GM13977 (cell line): ENCODE results near the gene MYL1.

ENCODE experiments used
- DNase-seq: peaks from one replicate; pipeline ENCODE4 v3.0.0; 2012; ENCODE audit warnings: low spot score
- CTCF ChIP-seq: IDR thresholded peaks from 2 replicates; pipeline ENCODE4 v1.5.1; 2012; ENCODE audit warnings: mild to moderate bottlenecking, control low read depth; ENCODE audit not compliant: insufficient read depth; ENCODE audit errors: extremely low read depth, missing control alignments
- in situ Hi-C: fragments of 300-500 bp; cut with MboI; formaldehyde crosslinking; loops from one replicate; pipeline ENCODE4 v1.12.0; 2022; ENCODE audit warnings: low sequenced_read_pairs, low pct_unique_long_range_greater_than_20kb, mixed read lengths, inconsistent platforms; ENCODE audit not compliant: unreplicated experiment

The MYL1 gene

DNA sequence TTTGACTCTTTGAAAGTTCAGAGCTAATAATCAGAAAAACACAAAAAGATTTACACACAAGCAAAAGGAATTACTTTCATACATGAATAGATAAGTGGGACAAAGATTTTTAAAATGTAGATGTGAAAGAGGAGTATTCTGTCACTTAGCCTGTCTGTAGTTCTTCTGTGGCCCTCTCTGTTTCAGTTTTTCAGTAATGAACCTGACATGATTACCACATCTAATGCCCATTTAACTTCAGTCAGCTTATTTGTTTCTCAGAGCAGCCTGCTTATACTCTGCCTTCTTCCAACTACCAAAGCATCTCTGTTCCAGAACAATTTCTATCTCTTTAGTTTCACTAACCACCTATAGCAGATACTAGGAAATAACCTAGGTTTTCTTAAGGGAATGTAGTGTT is 55.3 kb downstream of the MYL1 start:
- no peak for TF ChIP-seq CTCF
- DNase-seq = no peak
- in situ Hi-C loops = no loop called here

GRCh38 chr2:210252699-210253606 is 62.0 kb downstream of the MYL1 start:
- DNase-seq = no peak
- in situ Hi-C loops = no loop called here
- no peak for TF ChIP-seq CTCF

DNA sequence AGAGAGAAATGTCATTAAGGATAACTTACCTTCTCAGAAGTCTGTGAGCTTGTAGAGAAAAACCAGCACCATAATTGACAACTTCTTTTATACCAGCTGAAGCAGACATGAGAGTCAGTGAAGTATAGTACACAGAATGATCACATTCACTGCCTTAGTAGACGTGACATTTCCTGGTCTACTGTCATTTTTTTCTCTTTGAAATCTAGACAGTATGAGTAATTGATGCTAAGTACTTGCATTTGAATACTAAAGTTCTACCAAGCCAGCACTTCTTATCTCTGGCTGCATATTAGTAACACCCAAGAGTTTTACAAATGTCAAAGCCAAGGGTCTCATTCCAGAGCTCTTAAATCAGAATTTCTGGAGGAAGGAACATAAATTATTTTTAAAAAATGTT is 64.4 kb downstream of the MYL1 start:
- no peak for TF ChIP-seq CTCF
- DNase-seq = no peak
- in situ Hi-C loops = no loop called here
